GM21381 (cell line): ENCODE results near the gene ETDC.

Source experiments
- ATAC-seq: cut with Tn5 transposase; IDR thresholded peaks from one replicate; pipeline ENCODE4 v1.9.1; 2021; ENCODE audit warnings: mild to moderate bottlenecking, moderate library complexity; ENCODE audit not compliant: unreplicated experiment

ETDC gene

DNA sequence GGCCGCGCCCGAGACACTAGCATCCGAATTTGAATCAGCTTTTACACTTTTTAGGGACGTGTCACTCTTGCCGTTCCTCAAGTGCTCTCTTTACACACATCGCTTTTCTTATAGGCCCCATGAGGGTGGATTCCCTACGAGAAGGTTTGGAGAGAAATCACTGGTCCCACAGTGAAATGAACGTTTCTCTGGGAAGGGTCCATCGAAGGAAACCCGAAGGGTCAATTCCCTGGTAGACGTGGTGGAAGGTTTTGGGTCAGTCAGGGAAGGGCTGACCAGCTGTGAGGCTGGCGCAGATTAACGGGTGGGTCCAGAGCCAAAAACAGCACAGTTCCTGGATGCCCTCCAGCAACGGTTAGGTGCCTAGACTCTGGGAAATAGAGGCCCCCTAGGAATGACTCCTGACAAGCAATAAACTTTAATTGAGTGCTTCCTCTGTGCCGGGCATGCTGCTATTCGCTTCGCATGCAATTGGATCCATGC lies 35.9 kb downstream of the ETDC start:
- ATAC-seq: no peak

DNA sequence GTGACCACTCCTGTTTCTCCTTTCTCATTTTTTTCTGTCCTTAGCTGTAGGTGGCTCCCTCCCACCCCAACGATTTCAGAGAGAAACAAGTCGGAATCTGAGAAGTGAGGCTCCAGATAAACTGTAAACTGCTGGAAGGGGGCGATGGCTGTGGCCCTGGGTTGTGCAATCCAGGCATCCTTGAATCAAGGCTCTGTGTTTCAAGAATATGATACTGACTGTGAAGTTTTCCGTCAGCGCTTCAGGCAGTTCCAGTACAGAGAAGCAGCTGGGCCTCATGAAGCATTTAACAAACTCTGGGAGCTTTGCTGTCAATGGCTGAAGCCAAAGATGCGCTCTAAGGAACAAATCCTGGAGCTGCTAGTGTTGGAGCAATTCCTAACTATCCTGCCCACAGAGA lies 37.7 kb downstream of the ETDC start:
- no peak for ATAC-seq

DNA sequence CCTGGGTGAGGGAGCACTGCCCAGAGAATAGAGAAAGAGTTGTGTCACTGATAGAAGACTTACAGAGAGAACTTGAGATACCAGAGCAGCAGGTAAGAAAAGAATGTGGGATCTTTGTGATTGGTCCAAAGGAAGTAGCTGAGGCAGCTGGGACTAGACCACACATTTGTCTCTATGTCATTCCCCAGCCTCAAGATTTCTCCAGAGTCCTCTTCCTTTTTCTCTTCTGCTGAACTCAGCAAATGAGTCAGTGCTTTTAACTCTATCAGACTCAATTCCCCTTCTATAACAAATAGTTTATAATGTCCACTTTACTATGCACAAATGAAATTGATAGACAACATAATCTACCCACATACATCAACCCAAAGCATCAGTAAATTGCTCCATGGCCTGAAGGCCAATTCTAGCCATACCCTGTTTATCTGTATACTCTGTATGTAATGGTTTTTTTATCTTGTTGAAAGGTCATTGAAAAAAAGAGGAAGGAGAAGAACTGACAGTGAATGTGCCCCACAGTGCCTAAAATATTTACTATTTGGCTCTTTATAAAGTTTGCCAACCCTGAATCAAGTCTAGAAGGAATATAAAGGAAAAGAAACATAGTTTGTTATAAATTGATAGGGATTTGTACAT lies 38.2 kb downstream of the ETDC start:
- ATAC-seq: no peak

DNA sequence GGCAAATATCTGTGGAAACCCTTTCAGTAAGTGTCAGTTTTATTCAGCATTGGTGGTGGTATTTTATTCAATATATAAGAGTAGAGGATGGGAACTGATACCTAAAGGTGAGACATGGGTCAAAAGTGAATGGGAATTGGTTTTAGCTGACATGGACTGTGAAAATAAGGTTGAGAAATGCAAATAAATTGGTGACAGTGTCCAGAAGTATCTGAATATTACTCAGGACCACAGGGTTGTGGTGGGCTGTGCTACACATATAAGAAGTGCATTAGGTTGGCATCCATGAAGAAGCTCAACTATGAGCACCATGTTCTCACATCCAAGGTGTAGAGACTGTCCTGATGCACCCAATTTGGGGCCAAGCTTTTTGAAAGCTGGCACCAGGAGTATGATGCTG lies 45.0 kb downstream of the ETDC start:
- ATAC-seq: no peak
